GM18873 (cell line): ENCODE results near the gene EGR1.
"Not testable (repeated sequence)": the region's sequence is repeated elsewhere in the genome, so short reads cannot be mapped to it uniquely, and the experiment has no call there.

Source experiments
- ATAC-seq: cut with Tn5 transposase; IDR thresholded peaks from one replicate; pipeline ENCODE4 v1.9.1; 2021; ENCODE audit warnings: mild to moderate bottlenecking, moderate library complexity, moderate number of reproducible peaks; ENCODE audit not compliant: unreplicated experiment, low FRiP score

EGR1 gene

GRCh38 chr5:138468966-138469539, 3.8 kb downstream of the EGR1 start:
- no peak for ATAC-seq

GRCh38 chr5:138469540-138470321, 4.5 kb downstream of the EGR1 start:
- ATAC-seq = no peak

GRCh38 chr5:138470322-138471051, 5.2 kb downstream of the EGR1 start:
- no peak for ATAC-seq

- no peak for ATAC-seq
These were observed 5.7 kb downstream of the EGR1 start for GRCh38 chr5:138471052-138471361.

- no peak for ATAC-seq
These were observed 7.1 kb downstream of the EGR1 start for GRCh38 chr5:138472353-138472752.

GRCh38 chr5:138473151-138473550, 7.9 kb downstream of the EGR1 start:
- ATAC-seq = not testable (repeated sequence)

- no peak for ATAC-seq
These were observed 11.6 kb downstream of the EGR1 start for GRCh38 chr5:138476918-138477317.

- no peak for ATAC-seq
These were observed 17.4 kb downstream of the EGR1 start for GRCh38 chr5:138482638-138483037.

GRCh38 chr5:138488481-138488945, 23.2 kb downstream of the EGR1 start:
- no peak for ATAC-seq

GRCh38 chr5:138489683-138490061, 24.4 kb downstream of the EGR1 start:
- ATAC-seq = no peak

GRCh38 chr5:138490648-138491283, 25.5 kb downstream of the EGR1 start:
- no peak for ATAC-seq

GRCh38 chr5:138491284-138491648, 26.0 kb downstream of the EGR1 start:
- ATAC-seq = no peak

GRCh38 chr5:138491669-138492559, 26.6 kb downstream of the EGR1 start:
- peak; percentile 91 for ATAC-seq

GRCh38 chr5:138492560-138493045, 27.3 kb downstream of the EGR1 start:
- ATAC-seq = no peak

- no peak for ATAC-seq
These were observed 30.1 kb downstream of the EGR1 start for GRCh38 chr5:138495351-138495750.

GRCh38 chr5:138498376-138498775, 33.1 kb downstream of the EGR1 start:
- no peak for ATAC-seq

GRCh38 chr5:138502121-138502520, 36.8 kb downstream of the EGR1 start:
- ATAC-seq = no peak

- no peak for ATAC-seq
These were observed 37.2 kb downstream of the EGR1 start for GRCh38 chr5:138502521-138502920.

- ATAC-seq = no peak
These were observed 38.4 kb downstream of the EGR1 start for GRCh38 chr5:138503487-138504270.
